Vagina (tissue), 2 donors: Measurements from ENCODE around the gene CFAP61. TPM values are rescaled to one million over a fixed set of nuclear protein-coding genes. Genes with fewer than 3 reads are reported as not detected.
A peak's percentile ranks its signal among the peaks of the same experiment; 100 is the strongest.

Experiments used
- DNase-seq, 2 donors: peaks; one replicate each; pipeline ENCODE4 v3.0.0-alpha.2; 2017; ENCODE audit errors: extremely low spot score in 2 of 2
- H3K27ac ChIP-seq: fragments of 200-600 bp; sonication (generic); one replicate; pipeline ENCODE4 v1.5.1; 2019
- H3K27me3 ChIP-seq: fragments of 200-600 bp; sonication (generic); one replicate; pipeline ENCODE4 v1.5.1; 2019
- H3K36me3 ChIP-seq, 2 donors: fragments of 200-600 bp; sonication (generic); one replicate each; pipeline ENCODE4 v1.5.1; 2017 to 2019
- H3K4me1 ChIP-seq: fragments of 200-600 bp; sonication (generic); one replicate; pipeline ENCODE4 v1.5.1; 2019
- H3K4me3 ChIP-seq, 2 donors: fragments of 200-600 bp; sonication (generic); 1 replicate in 1 of 2; 2 replicates in 1 of 2; pipeline ENCODE4 v1.5.1; 2016 to 2019
- H3K9me3 ChIP-seq: fragments of 200-600 bp; sonication (generic); one replicate; pipeline ENCODE4 v1.5.1; 2019
- CTCF ChIP-seq, 3 experiments: fragments of 450-650 bp in 2 of 3; fragments of 200-600 bp in 1 of 3; sonication (generic) in 1 of 3; IDR thresholded peaks; one replicate each; pipeline ENCODE4 v1.5.1; 2017 to 2019; ENCODE audit warnings: antibody characterized with exemption in 3 of 3, mild to moderate bottlenecking in 2 of 3, moderate library complexity in 2 of 3
- POLR2A ChIP-seq, 2 donors: fragments of 450-650 bp; IDR thresholded peaks; one replicate each; pipeline ENCODE4 v1.6.1; 2017; ENCODE audit warnings: antibody characterized with exemption in 2 of 2, mild to moderate bottlenecking in 2 of 2, moderate library complexity in 2 of 2
- POLR2AphosphoS5 ChIP-seq, 2 donors: sonication (generic); formaldehyde crosslinking; IDR thresholded peaks; one replicate each; pipeline ENCODE4 v1.9.0; 2017; ENCODE audit warnings: antibody characterized with exemption in 2 of 2, mild to moderate bottlenecking in 2 of 2, low read depth in 1 of 2; ENCODE audit not compliant: insufficient read depth in 1 of 2
- intact Hi-C: fragments of 100-400 bp; cut with DNase I; formaldehyde crosslinking; loops from one replicate; pipeline ENCODE4 v1.15.1; 2023
- total RNA-seq: library from RNA; depleted of rRNA; stranded (reverse); fragments of >200 nt; gene quantifications from one replicate; pipeline ENCODE4 v1.2.3, GENCODE V29; 2016

Gene CFAP61
- total RNA-seq, 1 donor from 2014 or later = 1.5 TPM

GRCh38 chr20:20318365-20319161 lies 266.2 kb downstream of the CFAP61 start:
- Histone ChIP-seq H3K36me3 (no peaks in the 10 kb centered on the region), H3K27ac (no peak overlapping the region), H3K27me3 (no peaks in the 10 kb centered on the region), H3K4me3 (no peak overlapping the region), H3K4me1 (no peaks in the 10 kb centered on the region), H3K9me3 (no peaks in the 10 kb centered on the region)
- DNase-seq = peak in 1 of 2 donors; percentile 70
- intact Hi-C loops = no loop called here
- no peak for TF ChIP-seq CTCF (IDR thresholded peaks at IDR 0.05)
- TF ChIP-seq POLR2AphosphoS5 (IDR thresholded peaks at IDR 0.05; ENCODE audit: insufficient read depth in 1 of 2, low read depth in 1 of 2) = no peak
- no peak for TF ChIP-seq POLR2A (IDR thresholded peaks at IDR 0.05)

- TF ChIP-seq POLR2A (IDR thresholded peaks at IDR 0.05) = no peak
- TF ChIP-seq CTCF (IDR thresholded peaks at IDR 0.05) = no peak
- TF ChIP-seq POLR2AphosphoS5 (IDR thresholded peaks at IDR 0.05; ENCODE audit: insufficient read depth in 1 of 2, low read depth in 1 of 2) = no peak
- intact Hi-C loops = no loop called here
- DNase-seq = no peak
- H3K27ac ChIP-seq = no peak overlapping the region
- H3K4me1 ChIP-seq = no peaks in the 10 kb centered on the region
- H3K27me3 ChIP-seq = no peaks in the 10 kb centered on the region
- H3K9me3 ChIP-seq = no peaks in the 10 kb centered on the region
- H3K36me3 ChIP-seq = no peaks in the 10 kb centered on the region
- H3K4me3 ChIP-seq = no peak overlapping the region
Measured at GRCh38 chr20:20321134-20321533, 268.8 kb downstream of the CFAP61 start.

GRCh38 chr20:20321917-20322316 lies 269.6 kb downstream of the CFAP61 start:
- intact Hi-C loops = no loop called here
- no peak for TF ChIP-seq CTCF (IDR thresholded peaks at IDR 0.05)
- no peak for TF ChIP-seq POLR2A (IDR thresholded peaks at IDR 0.05)
- TF ChIP-seq POLR2AphosphoS5 (IDR thresholded peaks at IDR 0.05; ENCODE audit: insufficient read depth in 1 of 2, low read depth in 1 of 2) = no peak

GRCh38 chr20:20322912-20323311 lies 270.6 kb downstream of the CFAP61 start:
- intact Hi-C loops = no loop called here
- Histone ChIP-seq H3K4me1 (no peaks in the 10 kb centered on the region), H3K4me3 (no peak overlapping the region), H3K27me3 (no peaks in the 10 kb centered on the region), H3K27ac (no peak overlapping the region), H3K36me3 (no peaks in the 10 kb centered on the region), H3K9me3 (no peaks in the 10 kb centered on the region)
- peak in 1 of 2 donors; percentile 20 for DNase-seq
- TF ChIP-seq POLR2A (IDR thresholded peaks at IDR 0.05) (no peak), POLR2AphosphoS5 (IDR thresholded peaks at IDR 0.05; ENCODE audit: insufficient read depth in 1 of 2, low read depth in 1 of 2) (no peak), CTCF (IDR thresholded peaks at IDR 0.05) (no peak)

More at GRCh38 chr20:20321917-20322316, 269.6 kb downstream of the CFAP61 start:
- Histone ChIP-seq H3K4me3 (no peak overlapping the region), H3K27me3 (no peaks in the 10 kb centered on the region), H3K27ac (no peak overlapping the region), H3K36me3 (no peaks in the 10 kb centered on the region), H3K9me3 (no peaks in the 10 kb centered on the region), H3K4me1 (no peaks in the 10 kb centered on the region)
- peak in 1 of 2 donors; percentile 70 for DNase-seq

- no peak overlapping the region for H3K27ac ChIP-seq
- TF ChIP-seq POLR2AphosphoS5 (IDR thresholded peaks at IDR 0.05; ENCODE audit: insufficient read depth in 1 of 2, low read depth in 1 of 2) (no peak), CTCF (IDR thresholded peaks at IDR 0.05) (no peak)
- H3K27me3 ChIP-seq = no peaks in the 10 kb centered on the region
- no peaks in the 10 kb centered on the region for H3K36me3 ChIP-seq
- intact Hi-C loops = no loop called here
- no peak overlapping the region for H3K4me3 ChIP-seq
- DNase-seq = no peak
- H3K4me1 ChIP-seq = no peaks in the 10 kb centered on the region
- no peaks in the 10 kb centered on the region for H3K9me3 ChIP-seq
Measured at GRCh38 chr20:20327746-20328145, 275.4 kb downstream of the CFAP61 start.
